ENCODE measurements around the gene PPP3CB.

Gene PPP3CB

GRCh38 chr10:73478636-73479035 is 17.2 kb downstream of the PPP3CB start:
- Histone ChIP-seq H3K4me3 (ENCODE audit: low read length) (no peak overlapping the region), H3K27me3 (ENCODE audit: insufficient read depth, low read length) (no peaks in the 10 kb centered on the region), H3K9me3 (ENCODE audit: insufficient read depth, low read depth, low read length) (no peaks in the 10 kb centered on the region), H3K4me1 (ENCODE audit: insufficient read depth, low read length) (no peaks in the 10 kb centered on the region; the same call in 1 of the 2 replicates), H3K9ac (ENCODE audit: low read depth, low read length) (no peak overlapping the region), H3K36me3 (ENCODE audit: insufficient read depth, low read depth, low read length) (peaks cover 53% of the 10 kb centered on the region), H3K27ac (ENCODE audit: low read length) (no peak overlapping the region)

DNA sequence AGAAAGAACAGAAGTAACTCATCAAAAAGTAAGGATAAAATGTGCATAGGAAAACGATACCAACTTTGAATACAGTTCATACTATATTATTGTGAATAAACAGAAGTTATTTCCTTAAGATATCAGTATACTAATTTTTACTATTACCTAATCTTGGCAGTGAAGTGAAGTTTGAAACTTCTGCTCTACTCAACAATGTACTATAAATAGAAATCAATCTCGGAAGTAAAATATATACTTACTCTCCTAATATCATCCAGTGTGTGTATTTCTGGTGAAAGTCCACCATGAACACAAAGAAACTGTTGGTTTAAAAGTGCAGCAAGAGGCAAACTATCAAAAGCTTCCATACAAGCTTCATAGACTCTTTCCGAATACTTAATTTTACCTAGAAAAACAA is 24.6 kb downstream of the PPP3CB start:
- Histone ChIP-seq H3K4me1 (ENCODE audit: insufficient read depth, low read length) (no peaks in the 10 kb centered on the region), H3K9ac (ENCODE audit: low read depth, low read length) (no peak overlapping the region), H3K9me3 (ENCODE audit: insufficient read depth, low read depth, low read length) (no peaks in the 10 kb centered on the region), H3K27ac (ENCODE audit: low read length) (no peak overlapping the region), H3K36me3 (ENCODE audit: insufficient read depth, low read depth, low read length) (peaks cover 72% of the 10 kb centered on the region), H3K27me3 (ENCODE audit: insufficient read depth, low read length) (no peaks in the 10 kb centered on the region), H3K4me3 (ENCODE audit: low read length) (no peak overlapping the region)

DNA sequence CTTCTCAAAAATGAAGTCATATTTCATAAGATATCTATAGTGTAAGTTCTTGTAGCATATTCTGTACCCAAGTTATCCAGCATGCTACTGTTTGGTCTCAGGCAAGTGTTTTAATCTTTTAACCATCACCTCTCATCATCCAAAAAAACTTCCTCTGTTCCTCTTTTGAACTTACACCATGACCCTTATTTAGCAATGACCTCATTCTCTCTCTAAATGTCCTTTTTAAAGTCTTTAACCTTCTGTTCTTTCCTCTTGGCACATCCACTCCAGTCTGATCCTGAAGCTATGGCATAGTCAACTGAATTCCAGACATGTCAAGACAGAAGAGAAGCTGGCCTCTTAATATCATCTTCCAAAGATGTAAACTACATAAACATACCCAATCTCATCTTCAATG is 26.2 kb downstream of the PPP3CB start:
- Histone ChIP-seq H3K36me3 (ENCODE audit: insufficient read depth, low read depth, low read length) (peaks cover 71% of the 10 kb centered on the region), H3K4me3 (ENCODE audit: low read length) (no peak overlapping the region), H3K4me1 (ENCODE audit: insufficient read depth, low read length) (no peaks in the 10 kb centered on the region), H3K9ac (ENCODE audit: low read depth, low read length) (no peak overlapping the region), H3K9me3 (ENCODE audit: insufficient read depth, low read depth, low read length) (no peaks in the 10 kb centered on the region), H3K27ac (ENCODE audit: low read length) (no peak overlapping the region), H3K27me3 (ENCODE audit: insufficient read depth, low read length) (no peaks in the 10 kb centered on the region)

- Histone ChIP-seq H3K27ac (ENCODE audit: low read length) (no peak overlapping the region), H3K9ac (ENCODE audit: low read depth, low read length) (no peak overlapping the region), H3K9me3 (ENCODE audit: insufficient read depth, low read depth, low read length) (no peaks in the 10 kb centered on the region), H3K36me3 (ENCODE audit: insufficient read depth, low read depth, low read length) (peaks cover 66% of the 10 kb centered on the region), H3K4me1 (ENCODE audit: insufficient read depth, low read length) (no peaks in the 10 kb centered on the region), H3K27me3 (ENCODE audit: insufficient read depth, low read length) (no peaks in the 10 kb centered on the region), H3K4me3 (ENCODE audit: low read length) (no peak overlapping the region)
Measured at GRCh38 chr10:73467206-73467605, 28.6 kb downstream of the PPP3CB start.

GRCh38 chr10:73465978-73466726 is 29.7 kb downstream of the PPP3CB start:
- Histone ChIP-seq H3K36me3 (ENCODE audit: insufficient read depth, low read depth, low read length) (peaks cover 58% of the 10 kb centered on the region), H3K27me3 (ENCODE audit: insufficient read depth, low read length) (no peaks in the 10 kb centered on the region), H3K9ac (ENCODE audit: low read depth, low read length) (no peak overlapping the region), H3K4me1 (ENCODE audit: insufficient read depth, low read length) (no peaks in the 10 kb centered on the region), H3K27ac (ENCODE audit: low read length) (no peak overlapping the region), H3K9me3 (ENCODE audit: insufficient read depth, low read depth, low read length) (no peaks in the 10 kb centered on the region), H3K4me3 (ENCODE audit: low read length) (no peak overlapping the region)

DNA sequence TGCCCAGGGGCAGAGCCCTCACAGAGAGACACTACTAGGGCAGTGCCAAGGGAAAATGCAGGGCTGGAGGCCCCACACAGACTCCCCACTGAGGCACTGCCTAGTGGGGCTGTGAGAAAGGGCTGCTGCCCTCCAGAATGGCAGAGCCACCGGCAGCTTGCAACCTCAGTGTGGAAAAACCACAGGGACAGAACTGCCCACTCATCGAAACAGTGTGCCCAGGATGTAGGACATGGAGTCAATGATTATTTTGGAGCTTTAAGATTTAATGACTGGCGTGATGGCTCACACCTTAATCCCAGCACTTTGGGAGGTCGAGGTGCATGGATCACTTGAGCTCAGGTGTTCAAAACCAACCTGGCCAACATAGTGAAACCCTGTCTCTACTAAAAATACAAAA is 34.9 kb downstream of the PPP3CB start:
- Histone ChIP-seq H3K4me3 (ENCODE audit: low read length) (no peak overlapping the region), H3K9me3 (ENCODE audit: insufficient read depth, low read depth, low read length) (no peaks in the 10 kb centered on the region), H3K4me1 (ENCODE audit: insufficient read depth, low read length) (no peaks in the 10 kb centered on the region; the same call in 1 of the 2 replicates), H3K27me3 (ENCODE audit: insufficient read depth, low read length) (no peaks in the 10 kb centered on the region), H3K9ac (ENCODE audit: low read depth, low read length) (no peak overlapping the region; the same call in 1 of the 2 replicates), H3K36me3 (ENCODE audit: insufficient read depth, low read depth, low read length) (peaks cover 14% of the 10 kb centered on the region), H3K27ac (ENCODE audit: low read length) (no peak overlapping the region)

DNA sequence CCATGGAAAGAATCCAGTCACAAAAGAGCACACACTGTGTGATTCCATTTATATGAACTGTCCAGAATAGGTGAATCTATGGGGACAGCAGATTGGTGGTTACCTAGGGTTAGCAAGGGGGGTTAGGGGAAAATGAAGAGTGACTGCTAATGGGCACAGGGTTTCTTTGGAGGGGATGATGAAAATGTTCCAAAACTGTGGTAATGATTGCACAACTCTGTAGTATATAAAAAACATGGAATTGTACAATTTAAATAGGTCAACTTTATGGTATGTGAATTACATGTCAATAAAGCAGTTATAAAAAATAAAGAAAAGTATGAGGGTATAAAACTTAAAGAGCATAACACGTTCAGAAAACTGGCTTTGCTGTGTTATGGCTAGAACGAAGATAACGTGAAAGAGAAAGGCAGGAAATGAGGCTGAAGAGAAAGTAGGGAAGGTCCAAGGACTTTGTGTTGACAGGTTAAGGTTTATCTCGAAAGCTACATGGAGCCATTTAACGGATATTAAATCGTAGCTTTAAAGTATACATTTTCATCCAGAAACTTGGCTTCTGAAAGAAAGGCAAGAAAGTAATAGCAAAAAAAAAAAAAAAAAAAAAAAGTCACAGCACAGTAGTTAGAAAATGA is 36.0 kb downstream of the PPP3CB start:
- H3K36me3 ChIP-seq (ENCODE audit: insufficient read depth, low read depth, low read length), result peaks cover 4% of the 10 kb centered on the region; the same call in 1 of the 2 replicates

DNA sequence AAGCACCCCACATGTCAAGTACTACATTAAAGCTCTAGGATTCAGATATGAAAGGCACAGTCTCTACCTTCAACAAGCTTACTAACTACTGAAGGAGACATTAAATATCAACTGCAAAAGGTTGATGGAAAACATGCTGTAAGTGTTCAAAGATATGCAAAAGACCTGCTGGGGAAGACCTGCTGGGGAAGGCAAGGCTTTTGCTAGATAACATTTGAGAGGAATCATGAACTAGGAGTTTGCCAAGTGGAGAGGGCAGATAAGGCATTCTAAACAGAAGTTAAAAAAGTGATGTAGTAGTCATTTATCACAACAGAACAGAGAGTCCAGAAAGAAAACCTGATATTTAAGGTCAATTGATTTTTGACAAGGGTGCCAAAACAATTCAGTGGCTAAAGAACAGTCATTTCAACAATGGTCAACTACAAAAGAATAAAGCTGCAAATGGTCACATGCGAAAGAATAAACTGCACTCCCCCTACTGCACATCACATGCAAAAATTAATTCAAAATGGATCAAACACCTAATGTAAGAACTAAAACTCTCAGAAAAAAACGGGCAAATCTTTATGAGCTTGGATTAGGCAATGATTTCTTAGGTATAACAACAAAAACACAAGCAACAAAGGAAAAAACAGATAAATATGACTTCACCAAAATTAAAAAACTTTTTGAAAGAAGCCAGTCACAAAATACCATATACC is 39.5 kb downstream of the PPP3CB start:
- Histone ChIP-seq H3K27ac (ENCODE audit: low read length) (no peak overlapping the region), H3K36me3 (ENCODE audit: insufficient read depth, low read depth, low read length) (peaks cover 6% of the 10 kb centered on the region; the same call in 1 of the 2 replicates), H3K9me3 (ENCODE audit: insufficient read depth, low read depth, low read length) (no peaks in the 10 kb centered on the region), H3K4me3 (ENCODE audit: low read length) (no peak overlapping the region), H3K9ac (ENCODE audit: low read depth, low read length) (no peak overlapping the region), H3K4me1 (ENCODE audit: insufficient read depth, low read length) (no peaks in the 10 kb centered on the region; the same call in 1 of the 2 replicates), H3K27me3 (ENCODE audit: insufficient read depth, low read length) (no peaks in the 10 kb centered on the region)

More for the DNA sequence above, 36.0 kb downstream of the PPP3CB start:
- Histone ChIP-seq H3K4me3 (ENCODE audit: low read length) (no peak overlapping the region), H3K9me3 (ENCODE audit: insufficient read depth, low read depth, low read length) (no peaks in the 10 kb centered on the region), H3K27me3 (ENCODE audit: insufficient read depth, low read length) (no peaks in the 10 kb centered on the region), H3K27ac (ENCODE audit: low read length) (no peak overlapping the region), H3K9ac (ENCODE audit: low read depth, low read length) (no peak overlapping the region), H3K4me1 (ENCODE audit: insufficient read depth, low read length) (no peaks in the 10 kb centered on the region; the same call in 1 of the 2 replicates)

GRCh38 chr10:73449113-73449512 is 46.7 kb downstream of the PPP3CB start:
- no peak overlapping the region for H3K4me3 ChIP-seq (ENCODE audit: low read length)

GRCh38 chr10:73448384-73448783 is 47.4 kb downstream of the PPP3CB start:
- H3K27me3 ChIP-seq (ENCODE audit: insufficient read depth, low read length), result no peaks in the 10 kb centered on the region
- H3K9ac ChIP-seq (ENCODE audit: low read depth, low read length), result no peak overlapping the region
- H3K4me3 ChIP-seq (ENCODE audit: low read length), result no peak overlapping the region
- H3K36me3 ChIP-seq (ENCODE audit: insufficient read depth, low read depth, low read length), result peaks cover 33% of the 10 kb centered on the region
- no peaks in the 10 kb centered on the region for H3K4me1 ChIP-seq (ENCODE audit: insufficient read depth, low read length)
- H3K27ac ChIP-seq (ENCODE audit: low read length), result no peak overlapping the region
- no peaks in the 10 kb centered on the region for H3K9me3 ChIP-seq (ENCODE audit: insufficient read depth, low read depth, low read length)

More at GRCh38 chr10:73449113-73449512, 46.7 kb downstream of the PPP3CB start:
- peaks cover 33% of the 10 kb centered on the region for H3K36me3 ChIP-seq (ENCODE audit: insufficient read depth, low read depth, low read length)
- H3K27me3 ChIP-seq (ENCODE audit: insufficient read depth, low read length), result no peaks in the 10 kb centered on the region
- H3K27ac ChIP-seq (ENCODE audit: low read length), result no peak overlapping the region
- no peaks in the 10 kb centered on the region for H3K4me1 ChIP-seq (ENCODE audit: insufficient read depth, low read length)
- no peak overlapping the region for H3K9ac ChIP-seq (ENCODE audit: low read depth, low read length)
- no peaks in the 10 kb centered on the region for H3K9me3 ChIP-seq (ENCODE audit: insufficient read depth, low read depth, low read length)

GRCh38 chr10:73446926-73447325 is 48.9 kb downstream of the PPP3CB start:
- no peak overlapping the region for H3K9ac ChIP-seq (ENCODE audit: low read depth, low read length)
- H3K36me3 ChIP-seq (ENCODE audit: insufficient read depth, low read depth, low read length), result peaks cover 35% of the 10 kb centered on the region

More at GRCh38 chr10:73446926-73447325, 48.9 kb downstream of the PPP3CB start:
- no peak overlapping the region for H3K27ac ChIP-seq (ENCODE audit: low read length)
- no peaks in the 10 kb centered on the region for H3K9me3 ChIP-seq (ENCODE audit: insufficient read depth, low read depth, low read length)
- no peaks in the 10 kb centered on the region for H3K27me3 ChIP-seq (ENCODE audit: insufficient read depth, low read length)
- H3K4me1 ChIP-seq (ENCODE audit: insufficient read depth, low read length), result no peaks in the 10 kb centered on the region
- H3K4me3 ChIP-seq (ENCODE audit: low read length), result no peak overlapping the region
